Raji (cell line): ENCODE measurements around the gene KCND3.

Experiments used
- POLR2A ChIP-seq: IDR thresholded peaks from 2 replicates; pipeline ENCODE4 v1.6.1; 2011; ENCODE audit warnings: low read depth, low read length, control low read depth; ENCODE audit not compliant: insufficient read depth

Gene KCND3

DNA sequence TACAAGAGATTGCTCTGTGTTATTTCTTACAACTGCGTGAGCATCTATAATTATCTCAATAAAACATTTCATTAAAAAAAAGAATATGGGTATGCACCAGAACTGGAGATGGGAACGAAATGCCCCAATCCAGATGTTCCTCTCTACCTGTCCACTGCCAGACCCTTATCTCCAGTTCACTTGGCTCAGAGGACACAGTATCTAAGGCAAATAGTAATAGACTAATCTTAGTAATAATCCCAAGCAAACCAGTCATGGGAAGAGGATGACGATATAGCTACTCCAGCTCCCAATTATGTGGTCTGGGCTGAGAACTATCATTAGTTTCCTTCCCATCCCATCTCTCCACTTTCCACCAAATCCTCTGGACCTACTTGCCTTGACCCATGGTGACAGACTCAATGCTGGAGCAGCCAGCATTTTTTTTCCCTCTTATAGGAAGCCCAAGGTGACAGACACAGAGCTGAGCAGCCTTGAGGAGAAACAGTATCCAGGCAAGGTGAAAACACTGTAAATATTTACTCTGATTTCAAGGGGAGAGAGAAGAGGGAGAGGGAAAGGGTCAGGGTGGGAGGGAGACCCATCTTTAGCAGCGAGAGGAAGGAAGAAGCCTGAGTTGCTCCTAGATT is 205.1 kb downstream of the KCND3 start:
- TF ChIP-seq POLR2A: no peak

DNA sequence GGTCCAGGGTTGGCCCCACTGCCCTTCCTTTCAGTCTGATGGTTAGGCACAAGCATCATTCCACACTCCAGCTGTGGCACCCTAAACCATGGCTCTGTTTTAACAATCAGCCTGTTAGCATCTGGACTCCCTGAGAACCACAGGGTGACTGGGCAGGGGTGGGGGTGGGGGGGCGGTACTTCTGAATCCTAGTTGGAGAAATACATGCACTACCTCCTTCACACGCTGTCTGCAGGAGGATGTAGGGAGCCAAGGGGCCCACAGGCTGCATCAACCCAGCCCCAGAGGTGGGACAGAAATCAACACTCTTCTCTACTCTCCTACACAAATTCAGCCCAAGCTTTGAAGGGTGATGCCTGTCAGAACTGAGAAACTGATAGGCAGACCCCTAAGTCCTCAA is 209.9 kb downstream of the KCND3 start:
- TF ChIP-seq POLR2A: no peak

DNA sequence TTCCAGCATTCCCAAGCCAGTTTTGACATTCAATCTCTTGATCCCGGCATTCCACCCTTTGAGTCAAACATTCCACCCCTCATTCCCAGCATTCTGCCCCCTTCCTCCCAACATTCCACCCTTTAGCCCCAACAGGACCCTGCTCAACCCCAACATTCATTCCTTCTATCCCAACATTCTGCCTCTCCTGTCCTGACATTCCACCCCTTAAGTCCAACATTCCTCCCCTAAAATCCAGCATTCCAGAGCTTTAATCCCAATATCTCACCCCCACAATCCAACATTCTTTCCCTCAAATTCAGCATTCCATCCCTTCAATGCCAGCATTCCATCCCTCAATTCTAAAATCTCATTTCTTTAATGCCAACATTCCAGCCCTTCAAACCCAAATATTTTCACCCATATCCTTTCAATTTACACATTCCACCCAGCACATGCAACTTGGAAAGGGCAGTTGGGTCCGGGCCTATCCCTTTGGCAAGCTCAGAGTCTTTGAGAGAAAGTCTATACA is 210.9 kb downstream of the KCND3 start:
- TF ChIP-seq POLR2A: no peak

DNA sequence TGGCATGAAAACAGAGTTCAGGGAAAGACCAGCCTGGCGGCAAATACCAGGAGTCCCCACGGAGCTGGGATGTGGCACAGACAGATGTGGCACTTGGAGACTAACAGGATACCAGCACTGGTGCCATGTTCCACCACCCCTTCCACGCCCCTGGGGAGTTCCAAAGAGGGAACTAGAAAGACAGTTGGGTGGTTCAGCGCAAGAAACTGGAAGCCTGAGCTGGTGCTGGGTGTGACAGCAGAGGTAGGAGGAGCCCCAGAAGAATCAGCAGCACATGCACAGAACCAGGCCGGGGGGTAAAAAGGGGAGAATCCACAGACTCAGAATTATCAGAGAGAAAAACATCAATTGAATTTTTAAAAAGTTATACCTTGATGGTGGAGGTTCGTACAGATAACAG is 211.4 kb downstream of the KCND3 start:
- no peak for TF ChIP-seq POLR2A

DNA sequence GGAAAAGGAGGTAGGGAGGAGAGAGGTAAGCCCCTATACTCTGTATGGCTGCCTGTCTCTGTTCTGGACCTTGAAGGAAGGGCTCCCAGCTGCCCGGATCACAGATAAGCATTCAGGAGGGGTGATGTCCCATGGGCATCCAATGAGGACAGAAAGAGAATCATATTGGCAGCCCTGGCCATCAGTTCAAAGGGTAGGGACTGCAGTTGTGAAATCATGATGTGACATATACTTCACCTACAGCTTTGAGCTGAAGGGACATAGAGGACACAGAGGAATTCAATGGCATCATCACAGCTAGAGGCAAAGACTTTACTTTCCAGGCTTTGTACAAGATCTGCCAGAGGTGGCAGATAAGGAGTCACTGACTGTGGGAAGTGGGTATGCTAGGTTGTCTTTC is 212.2 kb downstream of the KCND3 start:
- TF ChIP-seq POLR2A: no peak

DNA sequence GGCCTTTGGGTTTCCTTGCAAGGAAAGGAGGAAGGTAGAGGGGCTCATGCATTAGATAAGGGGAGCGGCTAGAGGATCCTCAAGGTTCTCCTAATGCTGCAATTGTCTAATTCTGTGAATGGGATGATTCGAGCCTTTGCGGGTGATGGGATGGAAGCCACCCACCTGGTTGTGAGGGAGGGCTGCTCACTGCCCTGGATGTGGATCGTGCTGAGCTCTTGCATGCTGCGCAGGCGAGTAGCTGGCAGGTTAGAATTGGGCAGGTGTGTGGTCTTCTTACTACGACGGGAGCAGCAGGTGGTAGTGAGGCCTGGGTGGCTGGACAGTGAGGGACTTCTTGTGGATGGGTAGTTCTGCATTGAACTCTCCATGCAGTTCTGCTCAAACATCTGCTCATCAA is 212.6 kb downstream of the KCND3 start:
- no peak for TF ChIP-seq POLR2A

DNA sequence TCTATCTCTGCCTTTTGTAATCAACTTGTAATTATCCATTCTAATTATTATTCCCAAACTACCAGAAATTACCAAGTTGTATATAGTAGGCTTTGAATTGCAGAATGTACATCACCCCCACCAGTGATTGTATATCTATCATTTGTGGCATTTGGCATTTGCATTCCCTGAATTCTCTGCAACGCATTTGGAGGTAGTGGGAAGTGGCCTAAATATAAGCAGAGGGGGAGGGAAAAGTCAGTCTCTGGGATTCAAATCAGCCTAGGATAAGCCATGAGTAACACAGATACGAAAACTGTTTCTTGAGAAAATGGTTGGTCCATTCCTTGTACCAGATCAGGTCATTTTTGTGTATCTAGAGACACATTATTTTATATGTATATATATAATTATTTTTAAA is 213.1 kb downstream of the KCND3 start:
- no peak for TF ChIP-seq POLR2A

DNA sequence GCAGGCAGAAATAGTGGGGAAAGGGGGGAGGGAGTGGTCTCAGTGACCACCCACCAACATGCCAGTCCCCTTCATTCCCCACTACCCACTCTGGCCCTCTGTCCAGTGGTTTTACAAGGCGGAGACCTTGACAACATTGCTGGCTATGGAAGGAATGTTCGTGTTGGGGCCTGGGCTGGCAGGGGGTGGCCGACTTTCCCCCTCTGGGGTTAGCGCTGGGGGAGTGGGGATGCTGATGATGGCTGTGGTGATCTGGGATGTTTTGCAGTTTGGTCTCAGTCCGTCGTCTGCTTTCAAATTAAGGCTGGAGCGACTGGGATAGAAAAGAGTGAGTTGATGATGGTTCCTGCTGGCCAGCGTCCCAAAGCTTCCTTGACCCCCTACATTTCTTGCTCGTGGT is 213.5 kb downstream of the KCND3 start:
- TF ChIP-seq POLR2A: no peak

DNA sequence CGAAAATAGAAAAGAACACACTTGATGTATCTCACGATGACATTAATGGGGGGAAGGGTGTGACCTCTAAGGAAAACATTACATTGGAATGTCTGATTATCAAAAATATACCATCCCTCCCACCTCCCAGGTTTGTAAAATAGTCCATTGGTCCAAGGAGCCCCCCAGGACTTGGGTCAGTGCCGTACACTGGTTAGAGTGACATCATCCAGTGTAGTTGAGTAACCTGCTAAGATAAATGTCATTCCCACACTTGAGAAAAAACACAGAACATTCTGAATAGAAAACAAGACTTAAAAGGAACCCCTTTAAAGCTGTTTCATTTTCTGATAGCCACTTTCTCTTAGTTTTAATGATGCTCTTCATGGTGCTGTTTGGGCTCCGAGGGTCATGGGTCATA is 218.6 kb downstream of the KCND3 start:
- TF ChIP-seq POLR2A: no peak

DNA sequence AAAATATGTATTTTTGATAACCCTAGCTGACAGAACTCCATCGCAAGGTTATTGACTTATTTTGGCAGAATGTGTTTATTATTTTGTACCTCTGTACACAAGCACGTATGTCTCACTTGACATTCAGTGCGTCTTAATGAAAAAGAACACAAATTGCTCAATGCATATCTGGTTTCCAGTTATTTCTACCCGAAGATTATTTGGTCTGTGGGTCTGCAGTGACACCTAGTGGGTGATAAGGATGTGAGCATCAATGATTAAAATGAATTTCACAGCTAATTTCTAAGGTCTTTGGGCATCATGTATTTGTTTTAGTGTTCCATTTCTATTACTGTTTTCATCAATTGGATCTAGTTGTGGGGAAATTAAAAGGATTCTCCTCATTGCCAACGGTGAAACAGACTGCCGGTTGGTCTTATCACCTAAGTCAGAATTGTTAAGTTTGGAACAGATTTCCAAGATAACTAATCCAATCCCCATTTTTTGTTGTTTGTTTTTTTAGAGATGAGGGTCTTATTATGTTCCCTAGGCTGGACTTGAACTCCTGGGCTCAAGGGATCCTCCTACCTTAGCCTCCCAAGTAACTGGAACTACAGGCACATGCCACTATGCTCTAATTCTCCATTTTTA is 219.8 kb downstream of the KCND3 start:
- no peak for TF ChIP-seq POLR2A

DNA sequence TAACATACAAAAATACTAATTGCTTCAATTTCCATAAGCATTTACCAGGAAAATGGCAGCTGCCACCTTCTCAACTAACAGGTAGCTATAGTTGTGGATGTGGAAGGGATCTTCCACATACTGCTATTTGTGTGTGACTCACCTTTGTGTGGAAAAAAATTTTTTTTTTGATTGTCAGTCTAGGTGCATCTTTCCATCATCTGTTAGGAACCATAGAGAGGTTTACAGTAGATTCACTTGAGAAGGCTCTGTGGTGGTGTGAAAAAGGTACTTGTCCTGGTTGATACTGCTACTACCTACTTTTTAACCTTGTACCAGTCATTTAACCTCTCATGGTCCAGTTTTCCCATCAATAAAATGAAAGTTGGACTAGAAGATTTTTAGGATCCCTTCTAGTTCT is 220.8 kb downstream of the KCND3 start:
- no peak for TF ChIP-seq POLR2A

DNA sequence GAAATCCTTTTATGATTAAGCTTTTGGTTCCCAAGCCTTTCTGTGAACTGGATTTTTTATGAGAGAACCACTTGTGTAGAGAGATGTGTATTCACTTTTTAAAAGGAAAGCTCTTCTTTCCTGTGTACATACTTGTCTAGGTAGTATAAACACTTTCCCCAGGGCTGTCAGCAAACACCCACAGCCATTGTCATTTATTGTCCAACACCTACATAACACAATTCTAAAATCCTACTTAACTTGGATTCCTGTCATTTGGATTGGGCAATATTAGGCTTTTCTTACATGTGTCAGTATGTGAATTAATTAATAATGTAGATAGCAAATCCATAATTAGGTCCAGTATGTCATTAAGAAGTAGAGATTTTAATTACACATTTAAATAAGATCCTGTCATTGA is 221.4 kb downstream of the KCND3 start:
- no peak for TF ChIP-seq POLR2A

DNA sequence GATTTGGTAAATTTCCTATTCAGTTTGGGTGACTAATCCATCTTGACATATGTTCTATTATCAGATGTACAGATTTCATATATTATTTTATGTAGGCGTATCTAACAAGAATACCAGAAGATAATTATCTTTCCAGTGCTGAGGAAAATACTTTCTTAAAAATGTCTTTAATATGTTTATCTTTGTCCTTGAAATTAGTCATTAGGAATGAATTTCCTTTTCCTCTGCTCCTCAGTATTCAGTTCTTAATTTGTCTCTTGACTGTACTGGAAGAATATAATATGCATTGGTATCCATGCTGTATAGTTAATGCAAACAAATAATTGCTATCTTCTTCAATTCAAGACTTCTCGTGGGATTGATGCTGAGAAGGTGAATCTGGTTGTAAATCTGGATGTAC is 227.1 kb downstream of the KCND3 start:
- no peak for TF ChIP-seq POLR2A

DNA sequence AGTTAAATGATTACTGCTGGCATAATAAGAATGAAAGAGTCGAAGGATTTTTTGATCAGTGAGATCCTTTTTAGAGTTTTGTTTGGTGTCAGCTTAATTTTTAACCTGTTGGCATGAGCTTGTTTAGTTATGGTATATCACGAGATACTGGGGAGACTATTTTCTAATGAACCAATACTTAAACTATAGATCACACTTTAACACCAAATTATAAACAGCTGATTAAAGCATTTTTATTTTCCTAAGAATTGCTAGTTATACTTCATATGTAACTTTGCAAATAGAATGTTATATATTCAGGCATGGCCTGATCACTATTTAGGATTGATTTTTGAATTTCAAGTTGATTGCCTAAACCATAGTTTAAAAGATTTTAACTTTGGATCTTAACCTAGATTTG is 227.8 kb downstream of the KCND3 start:
- no peak for TF ChIP-seq POLR2A

DNA sequence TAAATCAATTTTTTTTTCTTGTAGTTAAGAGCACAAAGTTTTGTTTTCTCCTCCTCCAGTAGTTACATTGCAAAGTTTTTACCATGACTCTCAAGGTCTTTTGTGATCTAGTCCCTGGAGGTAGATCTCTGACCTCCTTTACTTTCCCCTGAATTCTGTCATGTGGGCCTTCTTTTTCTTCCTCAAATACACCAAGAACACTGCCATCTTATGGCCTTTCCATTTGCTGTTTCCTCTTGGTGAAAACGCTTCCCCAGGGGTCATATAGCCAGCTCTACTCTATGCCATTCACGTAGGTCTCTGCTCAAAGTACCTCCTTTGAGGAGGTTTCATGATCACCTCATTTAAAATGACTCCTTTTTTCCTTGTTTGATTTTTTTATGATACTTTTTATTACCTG is 231.1 kb downstream of the KCND3 start:
- TF ChIP-seq POLR2A: no peak

DNA sequence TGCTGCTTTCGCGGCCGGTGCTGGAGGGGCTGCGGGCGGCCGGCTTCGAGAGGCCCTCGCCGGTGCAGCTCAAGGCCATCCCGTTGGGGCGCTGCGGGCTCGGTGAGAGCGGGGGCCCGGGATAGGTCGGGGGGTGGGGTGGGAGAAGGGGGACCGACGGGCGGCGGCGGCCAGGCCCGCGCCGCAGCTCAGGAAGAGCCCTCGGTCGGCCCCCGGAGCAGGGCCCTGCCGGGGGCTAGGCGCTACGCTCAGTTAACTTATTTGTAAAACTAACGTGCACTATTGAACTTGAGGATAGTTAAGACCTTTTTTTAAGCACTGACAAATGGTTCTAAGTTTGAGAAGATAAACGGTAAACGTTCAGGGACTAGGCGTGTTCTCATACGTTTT is 233.3 kb downstream of the KCND3 start:
- no peak for TF ChIP-seq POLR2A
